ENCODE measurements around the gene NUP93.

NUP93 gene

DNA sequence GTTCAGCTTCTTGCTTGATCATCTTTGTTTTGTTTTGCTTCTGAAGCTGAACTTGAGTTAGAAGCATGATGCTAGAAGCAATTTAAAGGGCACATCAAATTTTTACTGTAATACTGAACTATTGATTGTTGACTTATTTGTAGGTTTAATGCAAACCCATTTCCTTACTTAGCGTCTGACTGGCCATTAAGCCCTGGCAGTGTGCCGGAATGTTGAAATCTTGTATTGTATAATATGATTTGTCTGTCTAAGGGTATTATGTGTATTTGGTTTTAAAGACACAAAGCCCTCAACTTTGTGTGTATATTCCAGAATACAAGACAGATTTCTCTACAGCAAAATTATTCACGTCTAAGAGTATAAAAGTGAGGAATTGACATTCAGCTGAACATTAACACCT is 39.7 kb downstream of the NUP93 start:
- Histone ChIP-seq H3K4me1 (no peaks in the 10 kb centered on the region), H3K4me2 (ENCODE audit: low read length) (no peak overlapping the region), H3K9me3 (ENCODE audit: control insufficient read depth, low read length) (no peaks in the 10 kb centered on the region), H3K36me3 (ENCODE audit: control insufficient read depth, insufficient read depth, low read length) (no peaks in the 10 kb centered on the region), H2AFZ (no peak overlapping the region), H3K9ac (no peak overlapping the region), H3K27ac (no peak overlapping the region), H3K79me2 (peaks cover 2% of the 10 kb centered on the region), H3K4me3 (ENCODE audit: low read depth, low read length) (no peak overlapping the region), H3K27me3 (ENCODE audit: control insufficient read depth, insufficient read depth, low read length) (no peaks in the 10 kb centered on the region)
- TF ChIP-seq, protein P1, sequence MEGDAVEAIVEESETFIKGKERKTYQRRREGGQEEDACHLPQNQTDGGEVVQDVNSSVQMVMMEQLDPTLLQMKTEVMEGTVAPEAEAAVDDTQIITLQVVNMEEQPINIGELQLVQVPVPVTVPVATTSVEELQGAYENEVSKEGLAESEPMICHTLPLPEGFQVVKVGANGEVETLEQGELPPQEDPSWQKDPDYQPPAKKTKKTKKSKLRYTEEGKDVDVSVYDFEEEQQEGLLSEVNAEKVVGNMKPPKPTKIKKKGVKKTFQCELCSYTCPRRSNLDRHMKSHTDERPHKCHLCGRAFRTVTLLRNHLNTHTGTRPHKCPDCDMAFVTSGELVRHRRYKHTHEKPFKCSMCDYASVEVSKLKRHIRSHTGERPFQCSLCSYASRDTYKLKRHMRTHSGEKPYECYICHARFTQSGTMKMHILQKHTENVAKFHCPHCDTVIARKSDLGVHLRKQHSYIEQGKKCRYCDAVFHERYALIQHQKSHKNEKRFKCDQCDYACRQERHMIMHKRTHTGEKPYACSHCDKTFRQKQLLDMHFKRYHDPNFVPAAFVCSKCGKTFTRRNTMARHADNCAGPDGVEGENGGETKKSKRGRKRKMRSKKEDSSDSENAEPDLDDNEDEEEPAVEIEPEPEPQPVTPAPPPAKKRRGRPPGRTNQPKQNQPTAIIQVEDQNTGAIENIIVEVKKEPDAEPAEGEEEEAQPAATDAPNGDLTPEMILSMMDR (IDR thresholded peaks at IDR 0.05), result no peak

DNA sequence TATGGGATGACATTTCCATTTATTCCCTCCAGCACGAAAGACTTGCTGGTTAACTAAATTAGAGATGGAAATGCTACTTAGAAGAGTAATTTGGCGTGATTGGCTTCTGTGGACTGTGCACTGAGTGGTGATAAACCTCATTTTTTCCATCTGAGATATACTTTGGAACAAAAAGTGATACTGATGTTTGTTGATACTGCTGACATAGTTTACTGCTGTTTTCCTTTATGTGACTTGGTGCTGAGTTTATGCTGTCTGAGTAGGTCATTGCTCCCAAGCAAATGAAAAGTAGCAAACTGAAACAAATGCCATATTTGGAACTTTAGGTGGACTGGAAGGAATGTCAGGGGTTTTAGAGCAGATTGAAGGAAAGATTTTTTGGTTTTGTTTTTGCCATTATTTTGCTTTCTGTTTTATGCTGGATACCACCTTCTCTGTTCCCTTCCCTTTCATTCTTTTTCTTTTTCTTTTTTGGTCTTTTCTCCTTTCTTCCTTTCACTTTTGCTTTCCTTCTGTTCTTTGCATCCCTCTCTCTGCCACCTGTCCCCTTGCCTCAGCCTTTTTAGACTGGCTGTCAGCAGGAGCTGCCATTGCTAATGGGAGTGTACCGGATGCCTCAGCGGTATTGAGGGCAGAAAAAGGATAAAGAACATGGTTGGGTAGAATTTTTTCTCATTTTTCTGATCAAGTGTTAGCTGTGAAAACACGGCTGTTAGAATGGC is 41.8 kb downstream of the NUP93 start:
- Histone ChIP-seq H3K4me3 (ENCODE audit: low read depth, low read length) (no peak overlapping the region), H3K9ac (no peak overlapping the region)
- TF ChIP-seq, protein P1 (IDR thresholded peaks at IDR 0.05), result no peak

GRCh38 chr16:56773532-56773931 is 43.6 kb downstream of the NUP93 start:
- Histone ChIP-seq H3K4me2 (ENCODE audit: low read length) (no peak overlapping the region), H3K4me3 (ENCODE audit: low read depth, low read length) (no peak overlapping the region), H3K9ac (no peak overlapping the region), H3K27me3 (ENCODE audit: control insufficient read depth, insufficient read depth, low read length) (no peaks in the 10 kb centered on the region), H3K79me2 (no peaks in the 10 kb centered on the region), H3K9me3 (ENCODE audit: control insufficient read depth, low read length) (no peaks in the 10 kb centered on the region), H3K4me1 (no peaks in the 10 kb centered on the region), H2AFZ (no peak overlapping the region), H3K36me3 (ENCODE audit: control insufficient read depth, insufficient read depth, low read length) (no peaks in the 10 kb centered on the region), H3K27ac (no peak overlapping the region)
- TF ChIP-seq, protein P1 (IDR thresholded peaks at IDR 0.05), result no peak

More for the DNA sequence above, 41.8 kb downstream of the NUP93 start:
- Histone ChIP-seq H3K27ac (no peak overlapping the region), H3K4me2 (ENCODE audit: low read length) (no peak overlapping the region), H3K79me2 (peaks cover 2% of the 10 kb centered on the region), H3K27me3 (ENCODE audit: control insufficient read depth, insufficient read depth, low read length) (no peaks in the 10 kb centered on the region), H3K36me3 (ENCODE audit: control insufficient read depth, insufficient read depth, low read length) (no peaks in the 10 kb centered on the region), H2AFZ (no peak overlapping the region), H3K9me3 (ENCODE audit: control insufficient read depth, low read length) (no peaks in the 10 kb centered on the region), H3K4me1 (no peaks in the 10 kb centered on the region)

GRCh38 chr16:56774016-56774680 is 44.2 kb downstream of the NUP93 start:
- Histone ChIP-seq H3K4me3 (ENCODE audit: low read depth, low read length) (no peak overlapping the region), H3K27me3 (ENCODE audit: control insufficient read depth, insufficient read depth, low read length) (no peaks in the 10 kb centered on the region), H3K79me2 (no peaks in the 10 kb centered on the region), H3K9me3 (ENCODE audit: control insufficient read depth, low read length) (no peaks in the 10 kb centered on the region), H3K4me2 (ENCODE audit: low read length) (no peak overlapping the region), H3K4me1 (no peaks in the 10 kb centered on the region), H2AFZ (no peak overlapping the region), H3K36me3 (ENCODE audit: control insufficient read depth, insufficient read depth, low read length) (no peaks in the 10 kb centered on the region), H3K27ac (no peak overlapping the region), H3K9ac (no peak overlapping the region)
- TF ChIP-seq, protein P1 (IDR thresholded peaks at IDR 0.05), result no peak

Measured in parathyroid adenoma (tissue), 2 donors.